IPS-18a (cell line): ENCODE results near the gene FUCA1.
"Not testable (repeated sequence)": the region's sequence is repeated elsewhere in the genome, so short reads cannot be mapped to it uniquely, and the experiment has no call there.

Experiments used
- H3K27ac ChIP-seq: one replicate; pipeline ENCODE4 v1.5.1; 2013; ENCODE audit warnings: low read length
- H3K27me3 ChIP-seq: one replicate; pipeline ENCODE4 v1.6.1; 2013; ENCODE audit warnings: mild to moderate bottlenecking, low read length; ENCODE audit not compliant: control insufficient read depth, insufficient read depth
- H3K36me3 ChIP-seq: one replicate; pipeline ENCODE4 v1.6.1; 2013; ENCODE audit warnings: low read depth, low read length; ENCODE audit not compliant: control insufficient read depth
- H3K4me1 ChIP-seq: one replicate; pipeline ENCODE4 v1.6.1; 2013; ENCODE audit warnings: low read depth, low read length; ENCODE audit not compliant: control insufficient read depth
- H3K4me3 ChIP-seq: one replicate; pipeline ENCODE4 v1.5.1; 2013; ENCODE audit warnings: low read length
- H3K9ac ChIP-seq: one replicate; pipeline ENCODE4 v1.6.1; 2013; ENCODE audit warnings: mild to moderate bottlenecking, low read length, moderate library complexity
- H3K9me3 ChIP-seq: one replicate; pipeline ENCODE4 v1.6.1; 2013; ENCODE audit warnings: low read depth, low read length; ENCODE audit not compliant: control insufficient read depth

The FUCA1 gene

GRCh38 chr1:23862640-23863039, 5.5 kb downstream of the FUCA1 start:
- Histone ChIP-seq H3K4me3 (no peak overlapping the region), H3K9ac (no peak overlapping the region), H3K36me3 (no peaks in the 10 kb centered on the region), H3K9me3 (no peaks in the 10 kb centered on the region), H3K27me3 (peaks cover 21% of the 10 kb centered on the region), H3K4me1 (no peaks in the 10 kb centered on the region), H3K27ac (no peak overlapping the region)

- Histone ChIP-seq H3K9me3 (no peaks in the 10 kb centered on the region), H3K9ac (no peak overlapping the region), H3K36me3 (no peaks in the 10 kb centered on the region), H3K27ac (no peak overlapping the region), H3K4me1 (no peaks in the 10 kb centered on the region), H3K27me3 (no peaks in the 10 kb centered on the region), H3K4me3 (no peak overlapping the region)
Measured at GRCh38 chr1:23854568-23854967, 13.5 kb downstream of the FUCA1 start.

GRCh38 chr1:23853124-23853523, 15.0 kb downstream of the FUCA1 start:
- not testable (repeated sequence) for H3K9ac ChIP-seq, H3K9me3 ChIP-seq, H3K27ac ChIP-seq, H3K36me3 ChIP-seq, H3K4me3 ChIP-seq, H3K4me1 ChIP-seq, H3K27me3 ChIP-seq

GRCh38 chr1:23851406-23851805, 16.7 kb downstream of the FUCA1 start:
- not testable (repeated sequence) for H3K27me3 ChIP-seq, H3K27ac ChIP-seq, H3K4me1 ChIP-seq, H3K36me3 ChIP-seq, H3K9me3 ChIP-seq, H3K9ac ChIP-seq, H3K4me3 ChIP-seq

GRCh38 chr1:23848673-23849616, 19.1 kb downstream of the FUCA1 start:
- Histone ChIP-seq H3K9me3 (no peaks in the 10 kb centered on the region), H3K36me3 (no peaks in the 10 kb centered on the region), H3K27ac (no peak overlapping the region), H3K9ac (no peak overlapping the region), H3K27me3 (no peaks in the 10 kb centered on the region), H3K4me3 (no peak overlapping the region), H3K4me1 (no peaks in the 10 kb centered on the region)

- not testable (repeated sequence) for H3K27ac ChIP-seq, H3K9ac ChIP-seq, H3K36me3 ChIP-seq, H3K27me3 ChIP-seq, H3K4me3 ChIP-seq, H3K9me3 ChIP-seq, H3K4me1 ChIP-seq
Measured at GRCh38 chr1:23847482-23848095, 20.5 kb downstream of the FUCA1 start.

- Histone ChIP-seq H3K36me3 (no peaks in the 10 kb centered on the region), H3K4me1 (no peaks in the 10 kb centered on the region), H3K4me3 (no peak overlapping the region), H3K9me3 (no peaks in the 10 kb centered on the region), H3K27ac (no peak overlapping the region), H3K9ac (no peak overlapping the region), H3K27me3 (no peaks in the 10 kb centered on the region)
Measured at GRCh38 chr1:23845163-23845562, 22.9 kb downstream of the FUCA1 start.

GRCh38 chr1:23843644-23844043, 24.4 kb downstream of the FUCA1 start:
- no peaks in the 10 kb centered on the region for H3K36me3 ChIP-seq
- no peaks in the 10 kb centered on the region for H3K27me3 ChIP-seq
- H3K9ac ChIP-seq, result no peak overlapping the region
- no peaks in the 10 kb centered on the region for H3K9me3 ChIP-seq
- no peak overlapping the region for H3K27ac ChIP-seq
- no peaks in the 10 kb centered on the region for H3K4me1 ChIP-seq
- H3K4me3 ChIP-seq, result no peak overlapping the region

- no peak overlapping the region for H3K27ac ChIP-seq
- H3K9me3 ChIP-seq, result no peaks in the 10 kb centered on the region
- H3K9ac ChIP-seq, result no peak overlapping the region
- peak overlapping the region; percentile 57 for H3K4me3 ChIP-seq
- no peaks in the 10 kb centered on the region for H3K36me3 ChIP-seq
- H3K4me1 ChIP-seq, result no peaks in the 10 kb centered on the region
- peaks cover 11% of the 10 kb centered on the region for H3K27me3 ChIP-seq
Measured at GRCh38 chr1:23838401-23838866, 29.7 kb downstream of the FUCA1 start.

- Histone ChIP-seq H3K4me1 (no peaks in the 10 kb centered on the region), H3K4me3 (peak overlapping the region; percentile 57), H3K9ac (no peak overlapping the region), H3K36me3 (no peaks in the 10 kb centered on the region), H3K27ac (no peak overlapping the region), H3K9me3 (no peaks in the 10 kb centered on the region), H3K27me3 (peaks cover 11% of the 10 kb centered on the region)
Measured at GRCh38 chr1:23837908-23838307, 30.2 kb downstream of the FUCA1 start.

GRCh38 chr1:23836037-23836436, 32.1 kb downstream of the FUCA1 start:
- H3K27me3 ChIP-seq, result peaks cover 11% of the 10 kb centered on the region
- H3K4me1 ChIP-seq, result no peaks in the 10 kb centered on the region
- H3K4me3 ChIP-seq, result no peak overlapping the region
- H3K36me3 ChIP-seq, result no peaks in the 10 kb centered on the region
- H3K9ac ChIP-seq, result no peak overlapping the region
- no peaks in the 10 kb centered on the region for H3K9me3 ChIP-seq
- H3K27ac ChIP-seq, result no peak overlapping the region

GRCh38 chr1:23834156-23834555, 33.9 kb downstream of the FUCA1 start:
- not testable (repeated sequence) for H3K9me3 ChIP-seq, H3K9ac ChIP-seq, H3K36me3 ChIP-seq, H3K4me1 ChIP-seq, H3K4me3 ChIP-seq, H3K27ac ChIP-seq
- H3K27me3 ChIP-seq, result peaks cover 11% of the 10 kb centered on the region
